Mesothelial cell of epicardium (in vitro differentiated cells): ENCODE measurements around the gene TSEN2. TPM values are rescaled to one million over a fixed set of nuclear protein-coding genes. Genes with fewer than 3 reads are reported as not detected.
"Not testable (repeated sequence)": the region's sequence is repeated elsewhere in the genome, so short reads cannot be mapped to it uniquely, and the experiment has no call there.

Experiments used
- DNase-seq, 2 experiments: peaks; one replicate each; pipeline ENCODE4 v3.0.0; 2021; ENCODE audit warnings: low spot score in 2 of 2; ENCODE audit not compliant: unreplicated experiment in 2 of 2
- H3K27ac Mint-ChIP-seq: 2 replicates; pipeline ENCODE4 v1.8.0; 2021; ENCODE audit warnings: mixed read lengths
- H3K27me3 Mint-ChIP-seq: 2 replicates; pipeline ENCODE4 v1.8.0; 2021; ENCODE audit warnings: low read depth, mixed read lengths
- H3K36me3 Mint-ChIP-seq: 2 replicates; pipeline ENCODE4 v1.8.0; 2021; ENCODE audit warnings: mixed read lengths
- H3K4me1 Mint-ChIP-seq: 2 replicates; pipeline ENCODE4 v1.8.0; 2021; ENCODE audit warnings: mixed read lengths
- H3K4me3 Mint-ChIP-seq: 2 replicates; pipeline ENCODE4 v1.8.0; 2021; ENCODE audit warnings: mild to moderate bottlenecking, moderate library complexity, mixed read lengths
- H3K9me3 Mint-ChIP-seq: 2 replicates; pipeline ENCODE4 v1.8.0; 2021; ENCODE audit warnings: mixed read lengths
- CTCF ChIP-seq: fragments of 200-600 bp; sonication (generic); IDR thresholded peaks from one replicate; pipeline ENCODE4 v1.5.0; 2021; ENCODE audit warnings: antibody characterized with exemption; ENCODE audit not compliant: unreplicated experiment
- total RNA-seq: library from RNA; stranded (reverse); gene quantifications from 3 replicates; pipeline ENCODE4 v1.2.1, GENCODE V29; 2021

Gene TSEN2
- total RNA-seq, 1 donor from 2014 or later, result 29.0 TPM

GRCh38 chr3:12454816-12455121 lies 29.5 kb upstream of the TSEN2 start:
- Mint-ChIP-seq H3K4me1 (peaks cover 4% of the 10 kb centered on the region), H3K9me3 (peaks cover 6% of the 10 kb centered on the region), H3K27me3 (no peaks in the 10 kb centered on the region), H3K27ac (no peak overlapping the region), H3K4me3 (no peak overlapping the region), H3K36me3 (no peaks in the 10 kb centered on the region)
- no peak for DNase-seq
- no peak for TF ChIP-seq CTCF

GRCh38 chr3:12455740-12456139 lies 28.5 kb upstream of the TSEN2 start:
- Mint-ChIP-seq H3K36me3 (no peaks in the 10 kb centered on the region), H3K4me3 (no peak overlapping the region), H3K27ac (no peak overlapping the region), H3K9me3 (peaks cover 6% of the 10 kb centered on the region), H3K4me1 (peaks cover under 1% of the 10 kb centered on the region), H3K27me3 (no peaks in the 10 kb centered on the region)
- no peak for TF ChIP-seq CTCF
- DNase-seq, result no peak

DNA sequence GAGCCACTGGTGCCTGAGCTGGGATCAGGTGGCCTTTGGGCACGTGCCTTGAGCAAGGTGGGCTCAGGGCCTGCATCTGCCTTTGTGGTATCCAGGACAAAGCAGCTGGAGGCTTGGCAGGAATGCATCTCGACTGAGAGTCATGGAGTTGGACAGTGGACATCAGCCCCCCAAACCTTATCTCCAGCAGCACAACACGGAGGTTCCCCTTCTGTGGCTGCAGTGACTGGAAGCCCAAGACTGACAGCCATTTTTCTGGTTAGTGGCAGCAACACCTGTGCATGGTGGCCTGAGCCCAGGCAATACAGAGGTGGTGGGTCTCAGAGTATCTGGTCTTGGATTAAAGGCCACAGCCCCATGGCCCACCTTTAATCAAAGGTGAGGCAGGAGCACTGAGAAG lies 27.8 kb upstream of the TSEN2 start:
- Mint-ChIP-seq H3K27me3 (no peaks in the 10 kb centered on the region), H3K4me1 (no peaks in the 10 kb centered on the region), H3K36me3 (no peaks in the 10 kb centered on the region), H3K4me3 (no peak overlapping the region), H3K27ac (no peak overlapping the region), H3K9me3 (peaks cover under 1% of the 10 kb centered on the region)
- TF ChIP-seq CTCF, result no peak
- no peak for DNase-seq

DNA sequence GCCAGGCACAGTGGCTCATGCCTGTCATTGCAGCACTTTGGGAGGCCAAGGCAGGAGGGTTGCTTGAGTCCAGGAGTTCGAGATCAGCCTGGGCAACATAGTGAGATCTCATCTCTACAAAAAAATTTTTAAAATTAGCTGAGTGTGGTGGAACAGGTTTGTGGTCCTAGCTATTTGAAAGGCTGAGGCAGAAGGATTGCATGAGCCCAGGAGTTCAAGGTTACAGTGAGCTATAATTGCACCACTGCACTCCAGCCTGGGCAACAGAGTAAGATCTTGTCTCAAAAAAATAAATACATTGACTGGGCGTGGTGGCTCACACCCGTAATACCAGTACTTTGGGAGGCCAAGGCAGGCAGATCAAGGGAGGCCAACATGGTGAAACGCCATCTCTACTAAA lies 26.9 kb upstream of the TSEN2 start:
- H3K9me3 Mint-ChIP-seq, H3K27ac Mint-ChIP-seq, H3K4me3 Mint-ChIP-seq, H3K36me3 Mint-ChIP-seq, DNase-seq, H3K27me3 Mint-ChIP-seq, H3K4me1 Mint-ChIP-seq: not testable (repeated sequence)

DNA sequence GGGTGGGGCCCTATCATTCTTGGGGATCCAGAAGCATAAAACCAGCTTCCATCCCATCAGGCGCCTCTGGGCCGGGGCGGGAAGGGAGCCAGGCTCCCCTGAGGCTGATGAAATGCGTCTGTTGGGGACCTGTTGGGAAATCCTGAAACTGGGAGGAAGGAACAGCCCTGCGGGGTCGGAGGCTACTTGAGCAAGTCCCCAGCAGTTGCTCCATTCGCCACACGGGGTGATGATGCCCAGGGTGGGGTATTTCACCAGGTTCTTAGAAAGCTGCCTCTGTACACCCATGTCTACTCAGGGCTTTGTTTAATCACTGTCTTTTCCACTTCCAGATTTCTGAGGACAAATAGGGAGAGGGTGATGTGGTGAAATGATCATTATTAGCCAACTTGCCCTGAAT lies 25.4 kb upstream of the TSEN2 start:
- no peak overlapping the region for H3K27ac Mint-ChIP-seq
- H3K4me3 Mint-ChIP-seq, result no peak overlapping the region
- no peaks in the 10 kb centered on the region for H3K9me3 Mint-ChIP-seq
- no peak for DNase-seq
- H3K36me3 Mint-ChIP-seq, result no peaks in the 10 kb centered on the region
- peaks cover 5% of the 10 kb centered on the region for H3K4me1 Mint-ChIP-seq
- H3K27me3 Mint-ChIP-seq, result no peaks in the 10 kb centered on the region
- TF ChIP-seq CTCF, result no peak

DNA sequence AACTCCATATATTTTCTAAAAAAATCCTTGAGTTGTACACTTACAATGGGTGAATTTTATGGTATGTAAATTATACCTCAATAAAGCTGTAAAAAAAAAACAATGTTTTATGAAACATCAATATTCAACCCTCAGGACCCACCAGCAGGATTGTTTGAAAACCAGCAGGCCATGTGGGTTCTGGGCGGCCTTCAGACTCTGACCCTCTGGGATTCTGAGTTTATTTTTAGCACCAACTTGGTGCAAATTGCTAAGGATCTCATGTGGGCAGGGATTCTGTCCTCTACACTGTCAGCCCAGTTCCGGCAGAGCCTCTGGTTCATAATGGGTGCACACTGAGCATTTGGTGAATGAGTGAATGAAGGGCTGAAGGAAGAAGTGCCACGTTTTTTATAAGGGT lies 24.2 kb upstream of the TSEN2 start:
- no peak for DNase-seq
- Mint-ChIP-seq H3K9me3 (no peaks in the 10 kb centered on the region), H3K27me3 (no peaks in the 10 kb centered on the region), H3K4me3 (no peak overlapping the region), H3K36me3 (no peaks in the 10 kb centered on the region), H3K4me1 (peaks cover 5% of the 10 kb centered on the region), H3K27ac (no peak overlapping the region)
- TF ChIP-seq CTCF, result no peak
